ENCODE data around the gene IL17C.

IL17C gene

DNA sequence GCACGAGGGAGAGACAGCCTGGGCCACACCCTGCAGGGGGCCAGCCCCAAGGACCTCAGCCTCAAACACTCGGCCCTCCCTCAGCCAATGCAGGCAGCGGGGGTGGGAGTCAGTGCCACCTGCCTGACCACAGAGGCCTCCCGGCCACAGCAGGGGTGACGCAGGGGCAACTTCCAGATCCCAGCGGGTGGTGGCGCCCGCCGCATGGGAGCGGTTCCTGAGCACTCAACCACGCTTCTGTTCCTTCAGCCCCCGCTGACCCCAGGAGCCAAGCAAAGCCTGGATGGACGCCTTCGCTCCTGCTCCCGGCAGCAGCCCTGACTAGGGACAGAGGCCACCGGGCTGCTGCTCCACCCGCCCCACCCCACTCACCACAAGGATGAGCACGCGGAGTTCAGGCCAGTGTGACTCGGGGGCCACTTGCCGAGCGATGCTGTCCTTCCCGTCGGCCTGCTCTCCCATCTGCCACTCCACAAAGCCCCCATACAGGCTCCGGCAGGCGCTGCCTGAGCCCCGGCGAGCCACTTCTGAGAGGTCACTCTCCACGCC, 17.4 kb downstream of the IL17C start:
- in situ Hi-C loops (cut with HindIII; ENCODE audit: low sequenced_read_pairs): no loop called here

DNA sequence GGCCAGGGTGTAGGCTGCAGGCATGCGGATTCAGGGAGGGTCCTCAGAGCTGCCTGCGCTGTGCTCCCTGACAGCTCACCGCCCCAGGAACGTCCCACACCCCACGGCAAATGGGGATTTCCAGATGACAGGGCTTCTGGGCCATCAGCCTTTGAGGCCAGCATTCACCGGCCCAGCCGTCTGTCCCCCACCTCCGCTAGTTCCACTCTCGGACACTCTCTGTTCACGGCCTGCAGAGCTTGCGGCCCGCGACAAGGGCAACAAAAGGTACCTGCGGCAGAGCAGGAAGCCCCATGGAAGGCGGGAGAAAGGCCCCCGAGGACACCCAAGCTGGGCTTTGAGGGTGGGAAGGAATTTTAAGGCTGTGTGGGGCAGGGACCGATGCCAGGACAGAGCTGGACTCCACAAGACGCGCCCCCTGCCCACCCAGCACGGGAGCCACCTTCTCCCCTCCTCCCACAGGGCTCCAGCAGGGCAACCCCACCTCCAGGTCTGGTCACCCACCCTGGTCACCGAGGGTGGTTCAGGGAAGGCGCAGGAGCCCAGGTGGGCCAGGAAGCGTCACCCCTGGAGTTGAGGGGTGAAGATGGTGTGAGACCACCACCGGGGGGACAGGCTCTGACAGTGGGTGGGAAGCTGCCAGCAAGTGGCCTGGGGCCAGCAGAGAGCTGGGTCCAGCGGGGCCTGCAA, 18.1 kb downstream of the IL17C start:
- in situ Hi-C loops (cut with HindIII; ENCODE audit: low sequenced_read_pairs): no loop called here

DNA sequence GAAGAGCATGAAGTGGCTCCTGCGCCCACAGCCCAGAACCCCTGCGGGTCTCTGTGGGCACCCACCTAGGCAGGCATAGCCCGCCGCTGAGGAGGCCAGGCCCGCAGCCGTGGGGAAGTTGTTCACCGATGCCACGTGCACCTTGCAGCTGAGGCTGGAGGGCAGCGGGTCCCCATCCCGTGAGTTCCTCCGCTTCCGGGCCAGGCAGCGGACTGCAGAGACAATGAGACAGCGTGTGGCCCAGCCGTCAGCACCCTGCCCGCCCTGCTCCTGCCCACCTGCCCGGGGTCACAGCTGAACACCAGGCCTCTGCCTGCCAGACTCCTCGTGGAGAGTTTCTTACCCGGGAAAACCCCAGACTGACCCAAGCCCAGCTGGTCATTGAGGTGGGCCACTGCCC, 19.0 kb downstream of the IL17C start:
- in situ Hi-C loops (cut with HindIII; ENCODE audit: low sequenced_read_pairs): no loop called here

DNA sequence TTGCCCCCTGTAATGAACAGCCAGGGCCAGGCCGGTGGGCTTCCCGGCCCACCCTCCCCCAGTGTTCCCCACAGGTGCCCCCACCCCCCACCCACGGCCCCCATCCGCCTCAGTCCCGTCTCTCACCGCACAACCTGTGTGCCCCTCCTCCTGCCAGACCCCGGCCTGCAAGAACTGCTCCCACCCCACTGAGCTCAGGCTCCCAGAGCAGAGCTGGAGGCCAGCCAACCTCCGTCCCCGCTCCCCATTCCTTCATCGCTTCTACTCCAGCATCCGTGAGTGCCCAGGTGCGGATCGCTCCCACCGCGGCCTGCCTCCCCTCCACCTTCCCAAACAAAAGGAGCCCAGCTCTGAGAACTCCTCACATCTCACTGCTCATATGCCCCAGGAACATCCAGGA, 20.3 kb downstream of the IL17C start:
- in situ Hi-C loops (cut with HindIII; ENCODE audit: low sequenced_read_pairs): no loop called here

DNA sequence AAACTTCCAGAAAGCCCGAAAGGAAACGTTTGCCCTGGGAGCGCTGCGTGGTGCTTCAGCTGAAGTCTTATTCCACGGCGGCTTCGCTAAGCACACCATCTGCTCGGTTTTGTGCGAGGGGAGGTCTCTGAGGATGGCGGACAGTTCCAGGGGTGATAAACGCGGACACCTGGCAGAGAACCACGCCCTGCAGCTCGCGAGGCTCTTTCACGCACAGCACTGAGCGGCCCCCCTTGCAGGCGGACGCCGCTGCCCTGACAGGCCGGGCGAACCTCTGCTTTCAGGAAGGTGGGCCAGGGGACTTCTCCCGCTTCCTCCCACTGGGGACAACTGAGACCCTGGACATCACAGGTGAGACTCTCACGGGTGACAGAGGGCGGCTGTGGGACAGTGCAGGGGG, 20.8 kb downstream of the IL17C start:
- in situ Hi-C loops (cut with HindIII; ENCODE audit: low sequenced_read_pairs): no loop called here

DNA sequence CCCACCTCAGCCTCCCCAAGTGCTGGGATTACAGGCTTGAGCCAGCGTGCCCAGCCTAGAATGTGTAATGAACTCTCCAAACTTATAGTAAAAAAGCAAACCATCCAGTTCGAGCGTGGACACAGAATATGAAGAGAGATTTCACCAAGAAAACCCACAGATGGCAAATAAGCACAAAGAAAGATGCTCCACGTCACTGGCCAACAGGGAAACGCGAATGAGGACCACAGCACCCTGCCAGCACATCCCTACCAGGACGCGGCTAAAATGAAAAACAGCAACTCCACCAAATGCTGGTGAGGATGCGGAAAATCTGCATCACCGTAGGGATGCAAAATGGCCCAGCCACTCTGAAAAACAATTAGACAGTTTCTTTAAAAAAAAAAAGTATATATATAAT, 23.1 kb downstream of the IL17C start:
- in situ Hi-C loops (cut with HindIII; ENCODE audit: low sequenced_read_pairs): no loop called here

DNA sequence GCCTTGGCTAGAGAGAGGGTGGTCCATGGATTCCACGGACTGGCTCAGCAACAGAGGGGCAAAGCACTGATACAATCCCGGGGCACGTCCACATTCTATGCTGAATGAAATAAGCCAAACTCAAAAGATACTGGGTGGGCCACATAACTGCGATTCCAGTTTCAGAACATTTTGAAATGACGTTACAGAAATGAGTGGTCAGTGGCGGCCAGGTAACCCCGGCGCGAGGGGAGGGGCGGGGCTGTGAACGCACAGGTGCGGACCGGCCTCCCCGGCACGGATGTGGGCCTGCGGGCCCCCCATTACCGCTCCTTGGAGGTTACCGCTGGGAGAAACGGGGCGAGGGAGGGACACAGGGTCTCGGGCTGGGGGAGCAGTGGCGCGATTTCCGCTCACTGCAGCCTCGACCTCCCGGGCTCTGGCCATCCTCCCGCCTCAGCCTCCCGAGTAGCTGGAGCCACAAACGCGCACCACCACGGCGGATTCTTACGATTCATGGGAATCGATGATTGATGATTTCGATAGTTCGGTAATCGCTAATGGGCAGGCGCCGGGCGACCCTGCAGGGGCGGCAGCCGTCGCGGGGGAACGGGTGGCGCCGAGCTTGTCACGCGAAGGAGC, 24.0 kb downstream of the IL17C start:
- in situ Hi-C loops (cut with HindIII; ENCODE audit: low sequenced_read_pairs): no loop called here

DNA sequence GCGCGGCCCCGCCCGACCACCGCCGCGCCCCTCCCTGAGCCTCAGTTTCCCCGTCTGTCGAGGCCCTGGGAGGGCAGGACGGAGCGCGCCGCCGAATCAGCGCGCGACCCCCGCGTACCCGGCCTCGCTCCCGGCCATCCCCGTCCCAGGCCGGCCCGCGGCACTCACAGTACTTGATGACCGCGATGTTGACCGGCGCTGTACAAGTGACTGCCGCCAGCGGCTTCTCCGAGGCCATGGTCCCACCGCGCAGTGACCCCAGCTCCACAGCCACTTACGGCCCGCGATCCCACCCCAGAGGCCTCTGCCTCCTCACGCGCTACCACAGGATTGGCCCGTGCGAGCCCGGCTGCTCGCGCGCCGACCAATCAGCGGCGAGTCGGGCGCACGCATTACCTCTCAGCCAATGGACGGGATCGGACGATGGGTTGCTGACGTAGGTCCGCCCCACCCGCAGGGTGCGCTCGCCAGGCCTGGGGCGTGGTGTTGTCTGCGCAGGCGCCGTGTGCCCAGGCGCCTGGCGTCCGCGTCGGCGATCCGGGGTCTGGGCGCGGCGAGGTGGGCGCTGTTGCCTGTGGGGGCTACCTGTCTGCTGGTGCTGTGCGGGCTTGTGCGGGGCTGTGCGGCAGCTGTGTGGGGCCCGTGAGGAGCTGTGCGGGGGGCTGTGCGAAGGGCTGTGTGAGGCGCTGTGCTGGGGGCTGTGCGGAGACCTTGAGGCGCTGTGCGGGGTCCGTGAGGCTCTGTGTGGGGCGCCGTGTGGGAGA, 24.7 kb downstream of the IL17C start, which contains the start of gene MVD:
Gene MVD (minus strand): TSS at position 249 of the 764 bp plus-strand sequence. CDS start 11 bp downstream, at position 238.
- in situ Hi-C loops (cut with HindIII; ENCODE audit: low sequenced_read_pairs): no loop called here

DNA sequence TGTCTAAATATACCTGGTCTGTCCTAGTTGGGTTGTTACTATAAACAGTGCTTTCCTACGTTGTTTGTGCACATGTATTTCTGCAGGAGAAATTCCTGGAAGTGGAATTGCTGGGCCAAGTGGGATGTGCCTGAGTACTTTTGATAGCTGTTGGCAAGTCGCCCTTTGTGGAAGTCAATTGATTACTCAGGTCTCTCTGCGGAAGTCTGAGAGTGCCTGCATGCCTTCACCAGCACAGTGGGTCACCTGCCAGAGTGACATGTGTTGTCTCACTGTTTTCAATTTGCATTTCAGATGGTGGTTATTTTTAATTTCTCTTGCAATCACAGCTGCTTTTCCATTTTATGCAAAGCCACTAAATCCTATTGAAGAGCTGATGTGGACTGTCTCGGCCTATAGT, 26.8 kb downstream of the IL17C start:
- in situ Hi-C loops (cut with HindIII; ENCODE audit: low sequenced_read_pairs): loop anchor here (5.0 kb wide), 1 partner anchor 78 kb away; no protein-coding TSS in a partner anchor

DNA sequence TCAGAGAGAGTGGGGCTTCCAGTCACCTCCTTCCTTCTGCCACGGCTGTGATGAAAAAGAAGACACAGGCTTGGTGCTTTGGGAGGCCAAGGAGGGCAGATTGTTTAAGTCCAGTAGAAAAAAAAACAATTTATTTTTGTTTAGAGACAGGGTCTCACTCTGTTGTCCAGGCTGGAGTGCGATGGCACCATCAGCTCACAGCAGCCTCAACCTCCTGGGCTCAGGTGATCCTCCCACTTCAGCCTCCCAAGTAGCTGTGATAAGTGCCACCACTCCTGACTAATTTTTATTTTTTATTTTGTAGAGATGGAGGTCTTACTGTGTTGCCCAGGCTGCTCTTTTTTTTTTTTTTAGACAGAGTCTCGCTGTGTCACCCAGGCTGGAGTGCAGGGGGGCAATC, 27.2 kb downstream of the IL17C start:
- in situ Hi-C loops (cut with HindIII; ENCODE audit: low sequenced_read_pairs): loop anchor here (5.0 kb wide), 1 partner anchor 78 kb away; no protein-coding TSS in a partner anchor

DNA sequence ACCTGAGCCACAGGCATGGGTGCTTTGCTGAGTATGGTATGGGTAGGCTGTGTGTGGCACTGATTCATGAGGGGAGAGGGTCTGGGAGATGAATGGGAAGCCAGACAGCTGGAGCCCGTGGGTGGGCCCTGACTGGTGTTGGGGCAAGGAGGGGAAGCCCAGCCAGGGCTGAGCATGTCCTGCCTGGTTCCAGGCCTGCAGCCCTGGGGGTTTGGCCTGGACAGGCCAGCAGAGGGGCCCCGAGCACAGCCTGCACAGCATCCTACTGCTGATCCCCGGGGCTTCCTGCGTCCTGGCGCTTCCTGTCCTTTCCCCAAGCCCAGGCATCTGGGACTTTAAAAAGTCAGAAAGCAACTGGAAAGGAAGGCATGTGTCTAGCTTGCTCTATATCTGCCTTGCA, 29.1 kb downstream of the IL17C start:
- in situ Hi-C loops (cut with HindIII; ENCODE audit: low sequenced_read_pairs): loop anchor here (5.0 kb wide), 1 partner anchor 80 kb away; no protein-coding TSS in a partner anchor

DNA sequence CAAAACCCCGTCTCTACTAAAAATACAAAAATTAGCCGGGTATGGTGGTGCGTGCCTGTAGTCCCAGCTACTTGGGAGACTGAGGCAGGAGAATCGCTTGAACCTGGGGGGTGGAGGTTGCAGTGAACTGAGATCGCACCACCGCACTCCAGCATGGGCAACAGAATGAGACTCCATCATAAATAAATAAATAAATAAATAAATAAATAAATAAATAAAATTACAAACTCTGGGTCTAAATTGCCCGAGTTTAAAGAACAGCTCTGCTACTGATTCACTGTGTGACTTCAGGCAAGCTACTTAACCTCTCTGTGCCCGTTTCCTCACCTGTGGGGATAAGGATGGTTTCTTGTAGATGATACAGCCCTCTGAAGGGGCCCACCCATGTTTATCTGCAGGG, 31.1 kb downstream of the IL17C start:
- in situ Hi-C loops (cut with HindIII; ENCODE audit: low sequenced_read_pairs): loop anchor here (5.0 kb wide), 1 partner anchor 82 kb away; no protein-coding TSS in a partner anchor

DNA sequence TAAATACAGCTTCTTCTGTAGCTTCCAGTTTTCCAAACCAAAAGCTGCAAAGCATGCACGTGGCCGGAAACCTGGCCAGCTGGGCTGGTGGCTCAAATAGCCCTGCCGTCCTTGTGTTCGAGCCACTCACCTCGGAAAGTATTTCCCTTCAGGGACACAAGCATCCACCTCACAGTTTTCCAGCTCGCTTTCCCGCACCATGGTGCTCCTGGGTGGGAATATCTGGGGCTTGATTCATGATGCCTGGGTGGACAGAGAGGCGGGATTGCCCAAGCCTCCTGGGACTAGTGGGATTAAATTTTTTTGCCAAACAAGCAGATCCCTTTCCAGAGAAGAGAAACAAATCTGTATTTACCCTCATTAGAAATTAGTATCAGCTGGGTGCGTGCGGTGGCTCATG, 31.6 kb downstream of the IL17C start:
- in situ Hi-C loops (cut with HindIII; ENCODE audit: low sequenced_read_pairs): loop anchor here (5.0 kb wide), 1 partner anchor 83 kb away; no protein-coding TSS in a partner anchor

DNA sequence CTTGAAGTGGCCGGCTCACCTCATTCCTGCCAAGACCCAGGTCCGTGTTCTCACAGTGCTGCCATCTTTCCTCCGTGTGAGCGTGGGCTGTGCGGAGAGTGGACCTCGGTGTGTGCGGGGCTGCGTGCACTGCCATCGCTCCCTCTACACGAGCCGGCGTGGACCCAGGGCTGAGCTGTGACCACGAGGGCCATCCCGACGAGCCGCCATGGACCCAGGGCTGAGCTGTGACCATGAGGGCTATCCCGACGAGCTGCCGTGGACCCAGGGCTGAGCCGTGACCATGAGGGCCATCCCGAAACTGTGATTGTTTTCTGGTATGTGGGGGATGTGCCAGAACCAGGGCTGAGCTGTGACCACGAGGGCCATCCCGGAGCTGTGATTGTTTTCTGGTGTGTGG, 33.4 kb downstream of the IL17C start:
- in situ Hi-C loops (cut with HindIII; ENCODE audit: low sequenced_read_pairs): no loop called here

DNA sequence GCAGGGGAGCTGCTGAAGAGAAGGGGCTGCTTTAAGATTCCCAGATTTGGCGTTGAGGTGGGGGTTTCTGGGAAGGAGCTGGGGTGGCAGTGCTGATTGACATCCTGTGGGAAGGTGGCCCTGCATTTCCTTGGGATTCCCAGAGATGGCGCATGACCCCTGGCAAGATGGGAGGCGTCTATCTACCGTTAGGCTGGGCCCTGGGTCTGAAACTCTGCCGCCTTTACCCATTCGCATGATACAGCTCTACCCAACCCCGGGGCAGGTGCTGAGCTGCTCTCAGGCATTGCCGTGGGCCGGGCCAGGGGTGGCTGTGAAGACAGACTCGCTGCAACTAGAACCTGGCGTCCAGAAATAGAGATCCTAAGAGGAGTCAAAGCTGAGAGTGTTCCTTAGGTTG, 34.4 kb downstream of the IL17C start:
- in situ Hi-C loops (cut with HindIII; ENCODE audit: low sequenced_read_pairs): no loop called here

DNA sequence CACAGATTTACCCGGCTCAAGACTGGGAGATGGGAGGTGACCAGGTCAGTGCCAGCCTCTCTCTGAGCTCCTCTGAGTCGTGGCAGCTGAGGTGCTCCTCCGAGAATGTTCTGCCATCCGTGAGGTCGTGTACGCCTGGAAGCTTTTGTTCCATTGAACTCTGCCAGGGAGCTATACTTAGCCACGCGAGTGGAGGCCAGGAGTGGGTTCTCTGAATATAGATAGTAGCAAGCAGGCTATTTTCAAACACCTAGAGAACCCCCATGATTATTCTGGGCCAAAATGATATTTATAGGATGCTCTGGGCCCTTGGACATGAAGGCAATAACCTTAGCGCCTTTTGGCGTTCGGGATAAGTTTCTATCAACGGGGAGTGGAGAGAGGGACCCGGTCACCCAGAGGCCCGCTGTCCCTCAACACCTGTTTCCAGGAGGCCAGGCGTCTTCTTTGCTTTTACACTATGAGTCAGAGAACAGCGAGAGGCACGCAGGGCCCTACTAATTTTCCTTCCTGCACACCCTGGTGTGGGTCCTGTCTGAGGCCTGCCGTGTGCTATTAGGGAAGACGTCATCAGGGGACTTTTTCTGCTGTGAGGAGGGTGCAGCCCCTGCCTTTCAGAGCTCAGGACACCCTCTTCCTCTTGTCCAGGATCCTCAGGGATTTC, 35.5 kb downstream of the IL17C start:
- in situ Hi-C loops (cut with HindIII; ENCODE audit: low sequenced_read_pairs): no loop called here

DNA sequence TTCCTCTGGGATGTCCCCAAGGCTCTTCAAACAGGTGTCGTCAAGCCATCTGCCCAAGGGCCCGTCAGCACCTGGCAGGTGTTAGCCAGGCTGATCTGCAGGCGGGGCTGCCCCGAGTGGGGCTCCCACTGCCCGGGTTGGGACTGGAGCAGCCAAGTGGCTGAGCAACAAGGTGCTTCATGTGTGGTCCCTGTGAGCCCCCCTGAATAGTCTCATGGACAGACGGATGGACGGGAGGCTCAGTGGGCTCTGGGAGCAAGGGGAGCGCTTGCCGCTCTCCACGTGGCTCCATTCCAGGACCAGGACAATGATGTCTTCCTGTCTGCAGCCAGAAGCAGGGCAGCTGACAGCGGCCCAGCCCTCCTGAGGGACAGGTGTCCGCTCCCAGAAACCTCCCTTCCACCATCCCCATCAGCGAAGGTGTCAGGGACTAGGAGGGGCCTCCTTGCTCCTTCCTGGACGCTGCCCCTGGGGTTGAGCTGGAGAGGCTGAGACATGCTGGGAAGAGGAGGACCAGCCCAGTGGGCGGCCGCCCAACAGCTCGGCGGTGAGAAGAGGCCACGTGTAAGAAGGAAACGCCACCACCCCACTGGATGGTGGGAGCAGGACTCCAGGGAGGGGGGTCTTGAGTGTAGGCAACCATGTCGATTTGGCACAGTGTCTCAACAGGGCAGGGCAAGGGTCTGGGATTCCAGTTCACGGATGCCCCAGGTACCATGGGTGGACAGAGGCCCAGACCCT, 38.3 kb downstream of the IL17C start:
- in situ Hi-C loops (cut with HindIII; ENCODE audit: low sequenced_read_pairs): loop anchor here (5.0 kb wide), 2 partner anchors 34 to 111 kb away; partner anchors contain the start of gene PIEZO1

DNA sequence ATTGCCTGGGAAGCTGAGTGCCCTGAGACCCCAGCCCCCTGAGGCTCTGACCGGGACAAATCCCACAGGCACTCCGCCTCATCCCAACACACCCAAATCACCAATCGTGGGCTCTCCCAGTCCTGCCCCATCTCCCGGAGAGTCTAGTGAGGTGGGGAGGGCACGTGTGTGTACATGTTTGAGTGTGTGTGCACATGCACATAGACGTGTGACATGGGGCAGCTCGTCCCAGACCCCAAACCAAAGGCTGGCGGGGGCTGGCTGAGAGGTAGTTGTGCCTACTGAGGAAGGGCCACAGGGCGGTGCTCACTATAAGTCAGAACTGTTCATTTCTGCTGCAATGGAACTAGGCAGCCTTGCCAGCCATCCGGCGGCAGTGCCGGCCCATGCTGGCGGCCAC, 39.3 kb downstream of the IL17C start:
- in situ Hi-C loops (cut with HindIII; ENCODE audit: low sequenced_read_pairs): loop anchor here (5.0 kb wide), 2 partner anchors 35 to 110 kb away; partner anchors contain the start of gene PIEZO1

DNA sequence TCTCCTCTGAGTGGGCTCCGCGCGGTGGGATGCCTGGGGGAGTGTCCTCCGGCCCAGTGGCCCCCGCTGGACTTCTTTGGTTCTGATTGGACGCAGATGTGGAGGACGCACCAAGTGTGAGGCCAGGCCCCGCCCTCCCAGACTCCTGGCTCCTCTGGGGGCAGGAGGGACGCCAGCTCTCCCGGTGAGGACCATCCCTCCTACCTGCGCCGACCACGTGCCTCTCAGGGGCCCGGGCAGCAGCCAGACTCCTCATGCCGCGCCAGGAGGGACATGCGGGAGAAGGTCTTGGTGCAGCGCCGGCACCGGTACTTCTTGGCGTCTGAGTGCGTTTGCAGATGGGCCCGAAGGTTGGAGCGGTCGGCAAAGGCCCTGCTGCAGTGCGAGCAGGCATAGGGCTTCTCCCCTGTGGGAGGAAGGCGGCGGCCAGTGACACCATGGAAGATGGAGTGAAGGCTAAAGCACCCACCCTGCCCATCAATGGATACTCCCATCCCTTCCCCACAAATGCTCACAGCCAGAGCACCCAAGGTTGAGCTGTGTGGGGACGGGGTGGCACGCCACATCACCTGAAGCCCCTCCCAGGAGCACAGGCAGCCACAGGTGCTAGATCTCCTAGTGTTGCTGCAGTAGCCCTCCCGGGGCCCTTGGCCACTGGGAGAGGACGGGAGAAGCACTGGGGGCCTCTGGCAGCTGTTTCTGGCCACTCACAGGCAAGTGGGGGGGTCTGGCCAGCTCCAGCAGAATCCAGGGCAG, 40.0 kb downstream of the IL17C start:
- in situ Hi-C loops (cut with HindIII; ENCODE audit: low sequenced_read_pairs): loop anchor here (5.0 kb wide), 2 partner anchors 36 to 109 kb away; partner anchors contain the start of gene PIEZO1

Measured in endothelial cell of hepatic sinusoid (primary cell).